ENCODE results near the gene FDXR. TPM values are rescaled to one million over a fixed set of nuclear protein-coding genes. Genes with fewer than 3 reads are reported as not detected.
"Not testable (repeated sequence)": the region's sequence is repeated elsewhere in the genome, so short reads cannot be mapped to it uniquely, and the experiment has no call there.

The FDXR gene
- total RNA-seq, 1 experiment from 2014 or later: 18.2 TPM

DNA sequence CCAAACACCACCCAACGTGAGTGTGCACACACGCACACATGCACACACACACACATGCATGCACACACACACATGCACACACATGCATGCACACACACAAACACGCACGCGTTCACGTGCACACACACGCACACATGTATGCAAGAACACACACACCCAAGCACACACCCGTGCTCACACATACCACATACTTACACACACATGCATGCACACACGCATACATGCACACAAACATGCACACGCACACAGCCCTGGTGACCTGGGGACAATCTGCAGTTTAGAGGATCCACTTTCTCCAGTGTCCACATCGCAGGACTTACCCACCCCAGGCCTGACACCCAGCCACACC, 44.0 kb upstream of the FDXR start:
- intact Hi-C loops (cut with micrococcal nuclease; ENCODE audit: unreplicated experiment): loop anchor here (1.0 kb wide), 1 partner anchor 44 kb away; no protein-coding TSS in a partner anchor
- no peaks in the 10 kb centered on the region for H3K79me2 ChIP-seq (ENCODE audit: low read depth)

DNA sequence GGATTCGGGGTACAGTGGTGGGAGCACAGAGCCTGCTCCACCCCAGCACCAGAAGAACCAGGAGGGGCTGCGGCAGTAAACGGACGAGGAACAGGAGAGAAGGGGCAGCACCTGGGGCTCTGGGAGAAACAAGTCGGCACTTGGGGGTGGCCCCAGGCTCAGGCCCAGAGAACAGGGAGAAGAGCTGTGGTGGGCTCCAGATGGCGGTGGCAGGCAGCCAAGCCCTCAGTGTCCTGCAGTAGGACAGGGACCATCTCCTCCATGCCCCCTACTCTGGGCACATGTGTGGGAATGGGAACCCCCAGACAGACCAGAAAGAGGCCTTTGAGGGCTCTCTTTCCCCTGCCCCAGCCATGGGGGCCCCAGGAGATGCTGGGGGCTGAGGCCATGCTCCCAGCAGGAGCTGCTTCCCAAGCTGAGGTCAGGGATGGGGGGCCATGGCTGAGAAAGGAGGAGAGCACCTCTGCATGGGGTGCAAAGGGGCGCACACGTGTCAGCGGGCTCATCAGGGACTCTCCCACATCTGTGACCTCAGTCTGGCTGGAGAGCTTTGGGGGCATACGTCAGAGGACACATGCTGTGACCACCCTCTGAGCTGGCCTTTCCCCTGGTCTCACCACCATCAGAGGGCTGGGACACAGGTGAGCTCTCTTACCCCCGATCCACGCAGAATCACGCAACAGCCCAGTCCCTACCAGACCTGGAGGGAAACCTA, 43.5 kb upstream of the FDXR start:
- H3K79me2 ChIP-seq (ENCODE audit: low read depth): no peaks in the 10 kb centered on the region
- no peaks in the 10 kb centered on the region for H3K9me2 ChIP-seq (ENCODE audit: insufficient read depth)
- no peaks in the 10 kb centered on the region for H3K27me3 ChIP-seq (ENCODE audit: insufficient read depth, low read depth)
- TF ChIP-seq, protein P1, sequence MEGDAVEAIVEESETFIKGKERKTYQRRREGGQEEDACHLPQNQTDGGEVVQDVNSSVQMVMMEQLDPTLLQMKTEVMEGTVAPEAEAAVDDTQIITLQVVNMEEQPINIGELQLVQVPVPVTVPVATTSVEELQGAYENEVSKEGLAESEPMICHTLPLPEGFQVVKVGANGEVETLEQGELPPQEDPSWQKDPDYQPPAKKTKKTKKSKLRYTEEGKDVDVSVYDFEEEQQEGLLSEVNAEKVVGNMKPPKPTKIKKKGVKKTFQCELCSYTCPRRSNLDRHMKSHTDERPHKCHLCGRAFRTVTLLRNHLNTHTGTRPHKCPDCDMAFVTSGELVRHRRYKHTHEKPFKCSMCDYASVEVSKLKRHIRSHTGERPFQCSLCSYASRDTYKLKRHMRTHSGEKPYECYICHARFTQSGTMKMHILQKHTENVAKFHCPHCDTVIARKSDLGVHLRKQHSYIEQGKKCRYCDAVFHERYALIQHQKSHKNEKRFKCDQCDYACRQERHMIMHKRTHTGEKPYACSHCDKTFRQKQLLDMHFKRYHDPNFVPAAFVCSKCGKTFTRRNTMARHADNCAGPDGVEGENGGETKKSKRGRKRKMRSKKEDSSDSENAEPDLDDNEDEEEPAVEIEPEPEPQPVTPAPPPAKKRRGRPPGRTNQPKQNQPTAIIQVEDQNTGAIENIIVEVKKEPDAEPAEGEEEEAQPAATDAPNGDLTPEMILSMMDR (conservative IDR thresholded peaks at IDR 0.05): no peak
- TF ChIP-seq EZH2 (IDR thresholded peaks at IDR 0.05; ENCODE audit: low read depth): no peak
- no peaks in the 10 kb centered on the region for H3K4me1 ChIP-seq (replicated peaks; ENCODE audit: insufficient read depth)
- H3K27ac ChIP-seq: no peak overlapping the region
- H3K4me3 ChIP-seq: no peak overlapping the region
- no peaks in the 10 kb centered on the region for H4K20me1 ChIP-seq (ENCODE audit: insufficient read depth)
- no TSS peak for BruUV-seq (replicated peaks)
- H3K9me3 ChIP-seq (ENCODE audit: insufficient read depth, low read depth): no peaks in the 10 kb centered on the region
- H3F3A ChIP-seq (ENCODE audit: insufficient read depth, low read depth): no peaks in the 10 kb centered on the region
- H2AFZ ChIP-seq: no peak overlapping the region
- no peak for DNase-seq
- H3K36me3 ChIP-seq (ENCODE audit: low read depth): no peaks in the 10 kb centered on the region
- ChIA-PET CTCF (no interaction called here), POLR2A (ENCODE audit: unreplicated experiment) (no interaction called here)
- no peak overlapping the region for H3K4me2 ChIP-seq
- intact Hi-C loops (cut with micrococcal nuclease; ENCODE audit: unreplicated experiment): no loop called here

More for the DNA sequence above, 44.0 kb upstream of the FDXR start:
- ChIA-PET CTCF (no interaction called here), POLR2A (ENCODE audit: unreplicated experiment) (no interaction called here)
- no peaks in the 10 kb centered on the region for H3K36me3 ChIP-seq (ENCODE audit: low read depth)
- no peaks in the 10 kb centered on the region for H3K9me3 ChIP-seq (ENCODE audit: insufficient read depth, low read depth)
- no peak overlapping the region for H3K27ac ChIP-seq
- no peak for DNase-seq
- TF ChIP-seq, protein P1 (conservative IDR thresholded peaks at IDR 0.05): no peak
- TF ChIP-seq EZH2 (IDR thresholded peaks at IDR 0.05; ENCODE audit: low read depth): no peak
- no peak overlapping the region for H2AFZ ChIP-seq
- H3F3A ChIP-seq (ENCODE audit: insufficient read depth, low read depth): no peaks in the 10 kb centered on the region
- no TSS peak for BruUV-seq (replicated peaks)
- no peak overlapping the region for H3K4me3 ChIP-seq
- no peaks in the 10 kb centered on the region for H3K4me1 ChIP-seq (replicated peaks; ENCODE audit: insufficient read depth)
- no peak overlapping the region for H3K4me2 ChIP-seq
- no peaks in the 10 kb centered on the region for H4K20me1 ChIP-seq (ENCODE audit: insufficient read depth)
- H3K27me3 ChIP-seq (ENCODE audit: insufficient read depth, low read depth): no peaks in the 10 kb centered on the region
- no peaks in the 10 kb centered on the region for H3K9me2 ChIP-seq (ENCODE audit: insufficient read depth)

DNA sequence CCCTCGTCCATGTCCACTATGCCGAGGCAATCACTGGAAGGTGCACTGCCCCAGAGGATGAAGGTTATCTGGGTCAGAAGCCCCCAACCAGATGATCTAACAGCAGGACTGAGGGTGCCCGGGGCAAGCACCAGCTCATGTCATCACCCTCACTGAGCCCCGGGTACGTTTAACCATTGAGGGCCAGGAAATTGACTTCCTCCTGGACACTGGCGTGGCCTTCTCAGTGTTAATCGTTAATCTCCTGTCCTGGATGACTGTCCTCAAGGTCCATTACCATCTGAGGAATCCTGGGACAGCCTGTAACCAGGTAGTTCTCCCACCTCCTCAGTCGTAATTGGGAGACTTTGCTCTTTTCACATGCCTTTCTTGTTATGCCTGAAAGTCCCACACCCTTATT, 38.6 kb upstream of the FDXR start:
- H3K27me3 ChIP-seq (ENCODE audit: insufficient read depth, low read depth); H3K36me3 ChIP-seq (ENCODE audit: low read depth); H2AFZ ChIP-seq; H3K9me2 ChIP-seq (ENCODE audit: insufficient read depth); H3K79me2 ChIP-seq (ENCODE audit: low read depth); POLR2A ChIA-PET (ENCODE audit: unreplicated experiment); H3K4me3 ChIP-seq; H3K9me3 ChIP-seq (ENCODE audit: insufficient read depth, low read depth); BruUV-seq (replicated peaks); H4K20me1 ChIP-seq (ENCODE audit: insufficient read depth); H3K4me2 ChIP-seq; DNase-seq; CTCF ChIA-PET; intact Hi-C loops (cut with micrococcal nuclease; ENCODE audit: unreplicated experiment); H3K27ac ChIP-seq: not testable (repeated sequence)
- Histone ChIP-seq H3K4me1 (replicated peaks; ENCODE audit: insufficient read depth) (peaks cover 20% of the 10 kb centered on the region), H3F3A (ENCODE audit: insufficient read depth, low read depth) (peaks cover 11% of the 10 kb centered on the region; the same call in 1 of the 2 replicates)

DNA sequence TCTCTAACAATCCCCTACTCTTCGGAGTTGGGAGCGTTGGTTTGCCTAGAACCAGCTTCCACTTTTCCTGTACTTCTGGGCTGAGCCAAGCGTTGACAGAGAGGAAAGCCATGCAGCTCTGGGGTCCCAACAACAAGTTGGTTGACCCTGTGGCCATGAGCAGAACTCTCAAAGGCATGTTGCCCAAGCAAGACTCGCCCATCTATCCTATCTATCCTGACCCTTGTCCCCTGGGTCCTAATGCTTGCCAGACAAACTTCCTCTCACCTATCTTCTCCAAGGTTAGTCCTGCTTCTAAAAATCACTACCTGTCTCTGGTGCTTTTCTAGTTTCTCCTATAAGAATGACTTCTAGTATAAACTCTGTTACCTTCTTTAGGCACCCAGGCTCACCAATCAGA, 36.3 kb upstream of the FDXR start:
- H3K4me3 ChIP-seq; H3K9me3 ChIP-seq (ENCODE audit: insufficient read depth, low read depth); H3K27ac ChIP-seq; intact Hi-C loops (cut with micrococcal nuclease; ENCODE audit: unreplicated experiment); H4K20me1 ChIP-seq (ENCODE audit: insufficient read depth); BruUV-seq (replicated peaks); POLR2A ChIA-PET (ENCODE audit: unreplicated experiment); DNase-seq; H3K9me2 ChIP-seq (ENCODE audit: insufficient read depth); CTCF ChIA-PET; H3K4me2 ChIP-seq; H3K79me2 ChIP-seq (ENCODE audit: low read depth); H3K36me3 ChIP-seq (ENCODE audit: low read depth); H2AFZ ChIP-seq; H3K27me3 ChIP-seq (ENCODE audit: insufficient read depth, low read depth): not testable (repeated sequence)
- H3F3A ChIP-seq (ENCODE audit: insufficient read depth, low read depth): peaks cover 11% of the 10 kb centered on the region; the same call in 1 of the 2 replicates
- peaks cover 20% of the 10 kb centered on the region for H3K4me1 ChIP-seq (replicated peaks; ENCODE audit: insufficient read depth)

Data from PC-9 (cell line).